Measurements from ENCODE around the gene CXCL1.

The CXCL1 gene

GRCh38 chr4:73904491-73904890 lies 35.3 kb downstream of the CXCL1 start:
- no peaks in the 10 kb centered on the region for H3K9me3 ChIP-seq (ENCODE audit: low read depth, low read length)
- no peak for TF ChIP-seq FOXP2 (optimal IDR thresholded peaks at IDR 0.05; ENCODE audit: control extremely low read depth, extremely low read length, insufficient read depth)
- no peak for TF ChIP-seq EZH2 (IDR thresholded peaks at IDR 0.05)
- TF ChIP-seq POLR2AphosphoS5 (IDR thresholded peaks at IDR 0.05; ENCODE audit: borderline replicate concordance, low read depth, low read length), result no peak
- no peak for DNase-seq (ENCODE audit: low read depth, low spot score)

GRCh38 chr4:73908965-73909364 lies 39.8 kb downstream of the CXCL1 start:
- H3K9ac ChIP-seq (ENCODE audit: insufficient read length), result no peak overlapping the region
- no peak for DNase-seq (ENCODE audit: low read depth, low spot score)
- TF ChIP-seq FOXP2 (optimal IDR thresholded peaks at IDR 0.05; ENCODE audit: control extremely low read depth, extremely low read length, insufficient read depth) (no peak), EZH2 (IDR thresholded peaks at IDR 0.05) (no peak), POLR2AphosphoS5 (IDR thresholded peaks at IDR 0.05; ENCODE audit: borderline replicate concordance, low read depth, low read length) (no peak)

More at GRCh38 chr4:73904491-73904890, 35.3 kb downstream of the CXCL1 start:
- Histone ChIP-seq H3K36me3 (ENCODE audit: insufficient read depth, low read length) (no peaks in the 10 kb centered on the region), H3K9ac (ENCODE audit: insufficient read length) (no peak overlapping the region), H3K27ac (no peak overlapping the region), H3K4me3 (no peak overlapping the region)

GRCh38 chr4:73911746-73912145 lies 42.6 kb downstream of the CXCL1 start:
- H3K27ac ChIP-seq, result no peak overlapping the region
- no peaks in the 10 kb centered on the region for H3K36me3 ChIP-seq (ENCODE audit: insufficient read depth, low read length)
- no peak for TF ChIP-seq EZH2 (IDR thresholded peaks at IDR 0.05)
- no peak for TF ChIP-seq POLR2AphosphoS5 (IDR thresholded peaks at IDR 0.05; ENCODE audit: borderline replicate concordance, low read depth, low read length)
- TF ChIP-seq FOXP2 (optimal IDR thresholded peaks at IDR 0.05; ENCODE audit: control extremely low read depth, extremely low read length, insufficient read depth), result no peak
- H3K9me3 ChIP-seq (ENCODE audit: low read depth, low read length), result no peaks in the 10 kb centered on the region
- no peak overlapping the region for H3K9ac ChIP-seq (ENCODE audit: insufficient read length)
- no peak for DNase-seq (ENCODE audit: low read depth, low spot score)
- H3K4me3 ChIP-seq, result no peak overlapping the region

More at GRCh38 chr4:73908965-73909364, 39.8 kb downstream of the CXCL1 start:
- Histone ChIP-seq H3K27ac (no peak overlapping the region), H3K36me3 (ENCODE audit: insufficient read depth, low read length) (no peaks in the 10 kb centered on the region), H3K9me3 (ENCODE audit: low read depth, low read length) (no peaks in the 10 kb centered on the region), H3K4me3 (no peak overlapping the region)

- Histone ChIP-seq H3K4me3 (no peak overlapping the region), H3K27ac (no peak overlapping the region), H3K9me3 (ENCODE audit: low read depth, low read length) (no peaks in the 10 kb centered on the region), H3K9ac (ENCODE audit: insufficient read length) (no peak overlapping the region), H3K36me3 (ENCODE audit: insufficient read depth, low read length) (no peaks in the 10 kb centered on the region)
- no peak for TF ChIP-seq EZH2 (IDR thresholded peaks at IDR 0.05)
- no peak for TF ChIP-seq FOXP2 (optimal IDR thresholded peaks at IDR 0.05; ENCODE audit: control extremely low read depth, extremely low read length, insufficient read depth)
- no peak for DNase-seq (ENCODE audit: low read depth, low spot score)
Observed at GRCh38 chr4:73912191-73912590, 43.0 kb downstream of the CXCL1 start.

- Histone ChIP-seq H3K27ac (no peak overlapping the region), H3K36me3 (ENCODE audit: insufficient read depth, low read length) (no peaks in the 10 kb centered on the region), H3K9ac (ENCODE audit: insufficient read length) (no peak overlapping the region), H3K9me3 (ENCODE audit: low read depth, low read length) (no peaks in the 10 kb centered on the region), H3K4me3 (no peak overlapping the region)
- TF ChIP-seq FOXP2 (optimal IDR thresholded peaks at IDR 0.05; ENCODE audit: control extremely low read depth, extremely low read length, insufficient read depth), result no peak
- TF ChIP-seq EZH2 (IDR thresholded peaks at IDR 0.05), result no peak
- TF ChIP-seq POLR2AphosphoS5 (IDR thresholded peaks at IDR 0.05; ENCODE audit: borderline replicate concordance, low read depth, low read length), result no peak
- no peak for DNase-seq (ENCODE audit: low read depth, low spot score)
Observed at GRCh38 chr4:73914071-73914470, 44.9 kb downstream of the CXCL1 start.

GRCh38 chr4:73916172-73916925 lies 47.2 kb downstream of the CXCL1 start:
- no peak overlapping the region for H3K9ac ChIP-seq (ENCODE audit: insufficient read length)
- H3K4me3 ChIP-seq, result no peak overlapping the region
- H3K27ac ChIP-seq, result no peak overlapping the region
- H3K36me3 ChIP-seq (ENCODE audit: insufficient read depth, low read length), result no peaks in the 10 kb centered on the region
- TF ChIP-seq EZH2 (IDR thresholded peaks at IDR 0.05), result no peak
- TF ChIP-seq POLR2AphosphoS5 (IDR thresholded peaks at IDR 0.05; ENCODE audit: borderline replicate concordance, low read depth, low read length), result no peak
- TF ChIP-seq FOXP2 (optimal IDR thresholded peaks at IDR 0.05; ENCODE audit: control extremely low read depth, extremely low read length, insufficient read depth), result no peak
- DNase-seq (ENCODE audit: low read depth, low spot score), result no peak
- H3K9me3 ChIP-seq (ENCODE audit: low read depth, low read length), result no peaks in the 10 kb centered on the region

GRCh38 chr4:73917081-73917501 lies 47.9 kb downstream of the CXCL1 start:
- H3K9ac ChIP-seq (ENCODE audit: insufficient read length), result no peak overlapping the region
- H3K36me3 ChIP-seq (ENCODE audit: insufficient read depth, low read length), result no peaks in the 10 kb centered on the region
- TF ChIP-seq FOXP2 (optimal IDR thresholded peaks at IDR 0.05; ENCODE audit: control extremely low read depth, extremely low read length, insufficient read depth) (no peak), POLR2AphosphoS5 (IDR thresholded peaks at IDR 0.05; ENCODE audit: borderline replicate concordance, low read depth, low read length) (no peak), EZH2 (IDR thresholded peaks at IDR 0.05) (no peak)
- no peak overlapping the region for H3K4me3 ChIP-seq
- H3K9me3 ChIP-seq (ENCODE audit: low read depth, low read length), result no peaks in the 10 kb centered on the region
- DNase-seq (ENCODE audit: low read depth, low spot score), result no peak
- H3K27ac ChIP-seq, result no peak overlapping the region

GRCh38 chr4:73918058-73918457 lies 48.9 kb downstream of the CXCL1 start:
- no peak for DNase-seq (ENCODE audit: low read depth, low spot score)
- Histone ChIP-seq H3K9ac (ENCODE audit: insufficient read length) (no peak overlapping the region), H3K27ac (no peak overlapping the region), H3K9me3 (ENCODE audit: low read depth, low read length) (no peaks in the 10 kb centered on the region), H3K36me3 (ENCODE audit: insufficient read depth, low read length) (no peaks in the 10 kb centered on the region), H3K4me3 (no peak overlapping the region)
- TF ChIP-seq FOXP2 (optimal IDR thresholded peaks at IDR 0.05; ENCODE audit: control extremely low read depth, extremely low read length, insufficient read depth), result no peak
- TF ChIP-seq POLR2AphosphoS5 (IDR thresholded peaks at IDR 0.05; ENCODE audit: borderline replicate concordance, low read depth, low read length), result no peak
- no peak for TF ChIP-seq EZH2 (IDR thresholded peaks at IDR 0.05)

GRCh38 chr4:73919691-73920090 lies 50.5 kb downstream of the CXCL1 start:
- no peaks in the 10 kb centered on the region for H3K9me3 ChIP-seq (ENCODE audit: low read depth, low read length)
- no peak for DNase-seq (ENCODE audit: low read depth, low spot score)
- no peaks in the 10 kb centered on the region for H3K36me3 ChIP-seq (ENCODE audit: insufficient read depth, low read length)
- H3K27ac ChIP-seq, result no peak overlapping the region
- TF ChIP-seq POLR2AphosphoS5 (IDR thresholded peaks at IDR 0.05; ENCODE audit: borderline replicate concordance, low read depth, low read length) (no peak), EZH2 (IDR thresholded peaks at IDR 0.05) (no peak)
- H3K4me3 ChIP-seq, result no peak overlapping the region
- H3K9ac ChIP-seq (ENCODE audit: insufficient read length), result no peak overlapping the region
